Measurements from ENCODE around the gene HS3ST3A1.
"Not testable (repeated sequence)": the region's sequence is repeated elsewhere in the genome, so short reads cannot be mapped to it uniquely, and the experiment has no call there.

The HS3ST3A1 gene

DNA sequence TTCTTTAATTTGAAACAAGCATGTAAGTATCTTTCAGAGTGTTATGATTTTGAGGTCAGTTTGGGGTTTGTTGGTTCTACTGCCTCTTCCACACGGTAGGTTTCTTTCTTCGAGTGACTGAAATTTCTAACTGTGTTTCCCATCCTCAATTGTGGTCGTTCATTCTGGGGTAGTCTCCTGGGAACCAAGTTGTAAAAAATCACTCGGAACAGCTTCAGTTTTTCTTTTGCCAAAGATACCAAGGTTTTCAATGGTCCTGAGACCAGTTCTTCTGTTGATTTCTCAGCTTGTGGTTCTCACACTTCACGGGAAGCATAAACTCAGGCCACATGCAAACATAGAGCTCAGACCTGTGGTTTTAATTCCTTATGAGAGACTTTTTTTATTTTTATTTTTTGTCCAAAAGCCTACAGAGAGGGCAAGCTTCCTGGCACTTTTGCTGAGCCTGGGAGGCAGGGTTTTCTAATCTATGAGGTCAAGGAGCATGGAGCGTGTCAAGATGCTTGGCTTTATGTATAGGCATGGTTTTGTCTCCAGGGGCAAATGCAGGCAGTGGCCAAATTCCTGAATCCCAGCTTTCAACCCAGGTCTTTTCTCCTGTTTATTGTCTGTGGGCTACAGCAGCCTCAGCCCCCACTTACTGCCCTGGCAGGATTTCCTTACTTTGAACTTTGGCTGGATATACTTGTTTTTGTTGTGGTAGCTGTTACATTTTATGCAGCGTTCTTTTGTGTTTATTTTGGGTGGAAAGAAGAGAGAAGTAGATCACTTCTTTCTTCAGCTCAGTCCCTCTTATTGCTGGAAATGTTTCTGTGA lies 32.9 kb downstream of the HS3ST3A1 start:
- Histone ChIP-seq H3K9ac (ENCODE audit: low read depth, low read length) (no peak overlapping the region), H3K36me3 (ENCODE audit: control insufficient read depth, insufficient read depth, low read length) (no peaks in the 10 kb centered on the region), H3K4me1 (ENCODE audit: control insufficient read depth, insufficient read depth, low read length) (no peaks in the 10 kb centered on the region), H3K27me3 (ENCODE audit: control insufficient read depth, insufficient read depth, low read length) (no peaks in the 10 kb centered on the region), H3K9me3 (ENCODE audit: control insufficient read depth, insufficient read depth, low read length) (peaks cover 3% of the 10 kb centered on the region), H3K4me3 (ENCODE audit: low read depth, low read length) (no peak overlapping the region)

DNA sequence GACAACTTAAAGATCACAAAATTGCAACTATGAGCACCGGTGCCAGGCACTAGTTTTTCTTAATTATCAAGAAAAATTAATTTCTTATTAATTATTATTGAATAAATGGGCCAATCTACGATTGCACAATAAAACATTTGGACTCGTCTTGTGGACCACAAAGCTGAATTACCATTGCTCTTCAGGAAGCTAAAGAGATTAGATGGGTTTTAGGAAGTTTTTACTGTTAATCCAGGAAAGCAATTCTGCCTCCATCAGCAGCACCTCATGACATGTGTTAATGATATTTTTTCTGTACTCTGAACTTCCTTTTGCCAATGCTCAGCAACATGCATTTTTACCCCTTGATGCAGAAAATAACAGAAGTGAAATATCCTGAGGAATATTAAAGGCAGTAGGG lies 37.9 kb downstream of the HS3ST3A1 start:
- H3K9me3 ChIP-seq (ENCODE audit: control insufficient read depth, insufficient read depth, low read length) = no peaks in the 10 kb centered on the region

DNA sequence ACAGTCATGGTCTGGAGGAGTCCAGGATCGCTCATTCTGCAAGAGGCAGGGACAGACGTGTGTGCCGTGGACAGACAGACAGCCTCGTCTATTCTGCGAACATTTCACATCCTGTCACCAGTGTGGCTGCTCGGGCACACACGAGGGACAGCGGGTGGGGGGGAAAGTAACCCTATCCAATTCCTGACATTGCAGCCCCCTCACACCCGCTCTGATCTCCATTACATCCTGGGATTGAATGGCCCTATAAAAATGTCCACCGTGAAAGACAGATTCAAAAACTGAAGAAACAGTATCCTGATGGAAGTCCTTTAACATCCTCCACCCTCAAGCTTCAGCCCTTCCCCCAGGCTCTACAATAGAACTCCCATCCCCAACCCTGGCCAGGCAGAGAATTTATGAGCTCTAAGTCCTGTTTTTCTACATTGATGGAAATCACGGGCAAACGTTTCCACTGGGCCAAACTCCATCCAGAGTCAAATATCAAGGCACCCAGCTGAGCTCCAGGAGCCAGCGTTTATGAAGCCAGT lies 39.4 kb downstream of the HS3ST3A1 start:
- Histone ChIP-seq H3K4me3 (ENCODE audit: low read depth, low read length) (no peak overlapping the region), H3K9ac (ENCODE audit: low read depth, low read length) (no peak overlapping the region), H3K27me3 (ENCODE audit: control insufficient read depth, insufficient read depth, low read length) (no peaks in the 10 kb centered on the region), H3K4me1 (ENCODE audit: control insufficient read depth, insufficient read depth, low read length) (no peaks in the 10 kb centered on the region), H3K36me3 (ENCODE audit: control insufficient read depth, insufficient read depth, low read length) (no peaks in the 10 kb centered on the region), H3K9me3 (ENCODE audit: control insufficient read depth, insufficient read depth, low read length) (no peaks in the 10 kb centered on the region)

More for the DNA sequence above, 37.9 kb downstream of the HS3ST3A1 start:
- Histone ChIP-seq H3K27me3 (ENCODE audit: control insufficient read depth, insufficient read depth, low read length) (no peaks in the 10 kb centered on the region), H3K4me1 (ENCODE audit: control insufficient read depth, insufficient read depth, low read length) (no peaks in the 10 kb centered on the region), H3K36me3 (ENCODE audit: control insufficient read depth, insufficient read depth, low read length) (no peaks in the 10 kb centered on the region), H3K9ac (ENCODE audit: low read depth, low read length) (no peak overlapping the region), H3K4me3 (ENCODE audit: low read depth, low read length) (no peak overlapping the region)

DNA sequence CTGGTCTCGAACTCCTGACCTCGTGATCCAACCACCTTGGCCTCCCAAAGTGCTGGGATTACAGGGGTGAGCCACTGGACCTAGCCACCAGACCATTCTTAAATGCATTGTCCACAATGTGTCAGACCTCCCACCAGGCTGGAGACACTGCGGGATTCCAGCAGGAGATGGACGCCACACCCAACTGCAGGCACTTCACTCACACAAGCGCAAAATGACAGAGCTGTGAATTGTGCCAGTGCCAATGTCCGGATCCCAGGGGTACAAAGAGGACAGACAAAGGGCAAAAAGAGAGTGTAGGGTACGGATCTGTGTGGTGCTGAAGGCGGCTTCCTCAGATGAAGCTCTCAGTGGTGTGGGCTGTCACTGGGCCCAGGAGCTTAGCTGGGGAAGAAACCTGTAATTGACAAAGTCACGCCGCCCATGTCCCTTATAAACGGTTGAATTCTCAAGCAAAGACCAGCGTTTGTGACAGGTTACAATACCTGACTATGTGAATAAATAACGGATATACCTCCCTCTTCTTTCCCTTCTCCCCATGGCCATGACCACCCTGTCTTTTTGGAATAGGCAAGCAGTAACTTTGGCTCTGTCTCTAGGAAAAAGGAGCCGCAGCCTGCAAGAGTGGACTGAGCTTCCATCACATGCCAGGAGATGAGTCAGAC lies 40.0 kb downstream of the HS3ST3A1 start:
- H3K9ac ChIP-seq (ENCODE audit: low read depth, low read length) = no peak overlapping the region
- no peak overlapping the region for H3K4me3 ChIP-seq (ENCODE audit: low read depth, low read length)
- H3K36me3 ChIP-seq (ENCODE audit: control insufficient read depth, insufficient read depth, low read length) = no peaks in the 10 kb centered on the region
- H3K27me3 ChIP-seq (ENCODE audit: control insufficient read depth, insufficient read depth, low read length) = no peaks in the 10 kb centered on the region
- H3K4me1 ChIP-seq (ENCODE audit: control insufficient read depth, insufficient read depth, low read length) = no peaks in the 10 kb centered on the region
- H3K9me3 ChIP-seq (ENCODE audit: control insufficient read depth, insufficient read depth, low read length) = no peaks in the 10 kb centered on the region

DNA sequence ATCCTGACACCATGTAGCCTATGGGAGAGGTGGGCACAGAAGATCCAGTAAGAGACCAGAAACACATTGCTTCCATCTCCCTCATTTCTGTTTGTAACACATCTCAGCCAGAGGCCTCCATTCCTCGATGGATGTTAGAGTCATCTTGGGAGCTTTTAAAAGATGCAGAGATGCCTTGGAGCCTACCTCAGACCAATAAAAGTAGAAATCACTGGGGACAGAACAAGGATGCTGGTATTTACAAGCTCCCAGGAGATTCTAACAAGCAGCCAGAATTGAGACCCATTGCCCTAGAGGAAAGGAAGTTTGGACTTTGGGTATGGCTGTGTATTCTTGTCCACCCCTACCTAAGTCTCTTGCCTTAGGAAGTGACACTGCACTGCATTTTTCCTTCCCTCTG lies 40.8 kb downstream of the HS3ST3A1 start:
- no peaks in the 10 kb centered on the region for H3K9me3 ChIP-seq (ENCODE audit: control insufficient read depth, insufficient read depth, low read length)
- no peak overlapping the region for H3K4me3 ChIP-seq (ENCODE audit: low read depth, low read length)
- no peaks in the 10 kb centered on the region for H3K27me3 ChIP-seq (ENCODE audit: control insufficient read depth, insufficient read depth, low read length)
- H3K4me1 ChIP-seq (ENCODE audit: control insufficient read depth, insufficient read depth, low read length) = no peaks in the 10 kb centered on the region
- H3K9ac ChIP-seq (ENCODE audit: low read depth, low read length) = no peak overlapping the region
- no peaks in the 10 kb centered on the region for H3K36me3 ChIP-seq (ENCODE audit: control insufficient read depth, insufficient read depth, low read length)

DNA sequence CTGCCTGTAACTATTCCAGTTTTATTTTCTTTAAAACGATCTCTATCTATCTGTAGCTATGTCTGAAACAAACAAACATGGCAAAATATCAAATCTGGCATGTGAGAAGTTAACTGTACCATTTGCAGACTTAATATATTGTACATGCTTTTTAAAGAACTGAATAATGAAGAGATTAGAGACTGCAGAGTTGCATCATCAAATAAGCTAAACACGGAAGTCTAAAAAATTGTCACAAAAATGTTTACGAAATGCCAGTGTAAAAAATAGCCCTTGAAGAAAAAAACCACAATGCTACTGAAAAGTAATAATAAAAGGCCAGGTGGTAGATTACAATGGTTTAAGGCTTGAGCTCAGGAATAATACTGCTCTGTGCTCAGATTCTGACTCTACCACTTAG lies 43.1 kb downstream of the HS3ST3A1 start:
- Histone ChIP-seq H3K4me1 (ENCODE audit: control insufficient read depth, insufficient read depth, low read length) (no peaks in the 10 kb centered on the region), H3K36me3 (ENCODE audit: control insufficient read depth, insufficient read depth, low read length) (no peaks in the 10 kb centered on the region), H3K9me3 (ENCODE audit: control insufficient read depth, insufficient read depth, low read length) (no peaks in the 10 kb centered on the region), H3K4me3 (ENCODE audit: low read depth, low read length) (no peak overlapping the region), H3K9ac (ENCODE audit: low read depth, low read length) (no peak overlapping the region), H3K27me3 (ENCODE audit: control insufficient read depth, insufficient read depth, low read length) (no peaks in the 10 kb centered on the region)

DNA sequence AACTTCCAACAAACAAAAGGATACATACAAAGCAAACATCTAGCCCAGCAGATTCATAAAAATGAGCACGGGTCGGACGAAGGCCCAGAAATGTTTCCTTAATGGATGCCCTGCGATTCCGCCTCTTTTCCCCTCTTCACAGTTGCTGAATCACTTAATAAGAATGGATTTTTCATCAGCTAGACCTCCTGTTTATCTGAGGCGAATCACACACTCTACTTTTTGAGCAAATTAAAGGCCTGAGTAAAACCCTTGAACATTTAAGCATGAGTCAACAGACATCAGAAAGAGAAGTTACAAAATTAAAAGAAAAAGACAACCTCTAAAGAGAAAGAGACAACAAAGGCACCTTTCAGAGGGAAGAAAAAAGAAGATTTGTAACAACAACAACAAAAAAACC lies 44.7 kb downstream of the HS3ST3A1 start:
- no peaks in the 10 kb centered on the region for H3K36me3 ChIP-seq (ENCODE audit: control insufficient read depth, insufficient read depth, low read length)
- H3K9ac ChIP-seq (ENCODE audit: low read depth, low read length) = no peak overlapping the region
- no peaks in the 10 kb centered on the region for H3K27me3 ChIP-seq (ENCODE audit: control insufficient read depth, insufficient read depth, low read length)
- H3K4me3 ChIP-seq (ENCODE audit: low read depth, low read length) = no peak overlapping the region
- H3K9me3 ChIP-seq (ENCODE audit: control insufficient read depth, insufficient read depth, low read length) = no peaks in the 10 kb centered on the region
- peaks cover 7% of the 10 kb centered on the region for H3K4me1 ChIP-seq (ENCODE audit: control insufficient read depth, insufficient read depth, low read length)

DNA sequence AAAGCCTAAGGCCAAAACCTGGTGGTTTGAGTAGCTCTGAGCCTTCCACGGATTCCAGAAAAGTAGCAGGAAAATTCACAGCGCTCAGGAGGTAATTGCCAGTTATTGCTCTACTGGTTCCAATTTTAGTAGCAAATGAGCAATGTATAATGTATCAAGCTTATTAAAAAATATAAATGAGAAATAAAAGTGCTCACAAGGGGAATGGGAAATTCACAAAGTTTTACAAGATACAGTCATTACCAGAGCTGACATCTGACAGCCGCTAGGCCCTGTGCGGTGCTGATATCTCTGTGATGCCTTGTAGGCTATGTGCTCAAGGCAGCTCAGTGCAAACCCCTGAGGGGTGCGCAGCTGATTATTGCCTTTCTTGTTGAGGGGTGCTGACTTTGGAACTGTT lies 47.5 kb downstream of the HS3ST3A1 start:
- H3K27me3 ChIP-seq (ENCODE audit: control insufficient read depth, insufficient read depth, low read length) = no peaks in the 10 kb centered on the region
- no peaks in the 10 kb centered on the region for H3K9me3 ChIP-seq (ENCODE audit: control insufficient read depth, insufficient read depth, low read length)
- peaks cover 7% of the 10 kb centered on the region for H3K4me1 ChIP-seq (ENCODE audit: control insufficient read depth, insufficient read depth, low read length)
- H3K36me3 ChIP-seq (ENCODE audit: control insufficient read depth, insufficient read depth, low read length) = no peaks in the 10 kb centered on the region
- no peak overlapping the region for H3K4me3 ChIP-seq (ENCODE audit: low read depth, low read length)
- no peak overlapping the region for H3K9ac ChIP-seq (ENCODE audit: low read depth, low read length)

DNA sequence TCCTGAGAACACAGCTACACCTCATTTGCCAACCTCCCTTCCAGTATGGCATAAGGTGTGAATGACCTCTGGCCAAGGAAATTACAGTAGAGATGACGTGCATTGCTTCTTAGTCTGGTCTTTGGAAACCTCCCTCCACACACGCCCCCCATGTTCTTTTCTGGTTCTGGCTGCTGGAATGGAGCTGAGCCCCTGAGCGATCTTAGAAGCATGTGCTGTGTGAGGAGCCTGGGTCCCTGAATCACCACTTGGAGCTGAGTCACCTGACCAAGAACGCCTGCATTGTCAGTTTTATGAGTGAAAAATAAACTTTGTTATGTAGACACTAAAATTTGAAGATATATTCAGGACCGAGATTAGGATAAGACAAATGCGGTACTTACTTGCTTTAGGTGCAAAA lies 51.4 kb downstream of the HS3ST3A1 start:
- no peaks in the 10 kb centered on the region for H3K36me3 ChIP-seq (ENCODE audit: control insufficient read depth, insufficient read depth, low read length)
- H3K27me3 ChIP-seq (ENCODE audit: control insufficient read depth, insufficient read depth, low read length) = no peaks in the 10 kb centered on the region
- no peak overlapping the region for H3K4me3 ChIP-seq (ENCODE audit: low read depth, low read length)
- H3K9ac ChIP-seq (ENCODE audit: low read depth, low read length) = no peak overlapping the region
- no peaks in the 10 kb centered on the region for H3K9me3 ChIP-seq (ENCODE audit: control insufficient read depth, insufficient read depth, low read length)
- H3K4me1 ChIP-seq (ENCODE audit: control insufficient read depth, insufficient read depth, low read length) = peaks cover 7% of the 10 kb centered on the region

DNA sequence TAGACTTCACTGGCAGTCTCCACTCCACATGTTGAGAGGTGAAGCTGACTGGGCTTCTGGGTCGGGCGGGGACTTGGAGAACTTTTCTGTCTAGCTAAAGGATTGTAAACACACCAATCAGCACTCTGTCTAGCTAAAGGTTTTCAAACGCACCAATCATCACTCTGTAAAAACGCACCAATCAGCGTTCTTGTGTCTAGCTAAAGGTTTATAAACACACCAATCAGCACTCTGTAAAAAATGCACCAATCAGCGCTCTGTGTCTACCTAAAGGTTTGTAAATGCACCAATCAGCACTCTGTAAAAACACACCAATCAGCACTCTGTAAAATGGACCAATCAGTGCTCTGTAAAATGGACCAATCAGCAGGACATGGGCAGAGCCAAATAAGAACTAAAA lies 53.2 kb downstream of the HS3ST3A1 start:
- not testable (repeated sequence) for H3K36me3 ChIP-seq (ENCODE audit: control insufficient read depth, insufficient read depth, low read length); H3K27me3 ChIP-seq (ENCODE audit: control insufficient read depth, insufficient read depth, low read length); H3K4me3 ChIP-seq (ENCODE audit: low read depth, low read length); H3K9me3 ChIP-seq (ENCODE audit: control insufficient read depth, insufficient read depth, low read length); H3K9ac ChIP-seq (ENCODE audit: low read depth, low read length); H3K4me1 ChIP-seq (ENCODE audit: control insufficient read depth, insufficient read depth, low read length)

DNA sequence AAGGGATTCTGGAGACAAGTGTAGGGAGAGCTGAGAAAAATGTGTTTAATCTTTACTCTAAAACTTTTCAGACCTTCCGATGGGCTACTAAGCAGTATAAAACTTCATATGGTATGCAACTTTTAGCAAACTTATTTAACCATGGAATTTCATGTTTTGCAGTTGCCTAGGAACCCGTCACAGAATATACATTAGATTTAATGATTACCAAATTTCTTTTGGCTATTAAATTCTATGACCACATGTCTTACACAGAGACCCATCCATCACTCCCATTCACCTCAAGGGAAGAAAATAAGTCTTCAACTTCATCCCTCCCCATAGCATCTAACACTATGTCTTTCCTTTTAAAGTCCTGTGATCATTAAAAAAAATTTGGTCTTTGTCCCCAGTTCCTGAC lies 54.9 kb downstream of the HS3ST3A1 start:
- Histone ChIP-seq H3K4me3 (ENCODE audit: low read depth, low read length) (no peak overlapping the region), H3K4me1 (ENCODE audit: control insufficient read depth, insufficient read depth, low read length) (peaks cover 2% of the 10 kb centered on the region), H3K27me3 (ENCODE audit: control insufficient read depth, insufficient read depth, low read length) (no peaks in the 10 kb centered on the region), H3K9me3 (ENCODE audit: control insufficient read depth, insufficient read depth, low read length) (no peaks in the 10 kb centered on the region), H3K36me3 (ENCODE audit: control insufficient read depth, insufficient read depth, low read length) (no peaks in the 10 kb centered on the region), H3K9ac (ENCODE audit: low read depth, low read length) (no peak overlapping the region)

DNA sequence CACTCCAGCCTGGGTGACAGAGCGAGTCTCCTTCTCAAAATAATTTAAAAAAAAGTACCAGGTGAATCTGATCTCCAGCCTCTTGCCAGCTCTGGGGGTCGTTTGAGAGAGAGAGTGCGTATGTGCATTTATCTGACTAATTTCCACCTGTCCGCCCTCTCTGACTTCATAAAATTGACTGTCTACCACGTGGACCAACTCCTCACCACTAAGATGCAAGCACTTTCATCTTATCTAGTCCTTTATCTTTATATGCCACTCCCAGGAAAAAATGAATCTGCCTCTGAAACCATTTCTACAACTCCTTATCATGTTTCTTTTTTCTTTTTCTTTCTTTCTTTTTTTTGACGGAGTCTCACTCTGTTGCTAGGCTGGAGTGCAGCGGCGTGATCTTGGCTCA lies 55.8 kb downstream of the HS3ST3A1 start:
- no peaks in the 10 kb centered on the region for H3K27me3 ChIP-seq (ENCODE audit: control insufficient read depth, insufficient read depth, low read length)
- no peaks in the 10 kb centered on the region for H3K36me3 ChIP-seq (ENCODE audit: control insufficient read depth, insufficient read depth, low read length)
- H3K4me1 ChIP-seq (ENCODE audit: control insufficient read depth, insufficient read depth, low read length) = peaks cover 2% of the 10 kb centered on the region
- no peaks in the 10 kb centered on the region for H3K9me3 ChIP-seq (ENCODE audit: control insufficient read depth, insufficient read depth, low read length)
- no peak overlapping the region for H3K9ac ChIP-seq (ENCODE audit: low read depth, low read length)
- H3K4me3 ChIP-seq (ENCODE audit: low read depth, low read length) = no peak overlapping the region

Data from iPS-15b (cell line).